ENCODE measurements around the gene FBXL13. TPM values are rescaled to one million over a fixed set of nuclear protein-coding genes. Genes with fewer than 3 reads are reported as not detected.
A peak's percentile ranks its signal among the peaks of the same experiment; 100 is the strongest.

The FBXL13 gene
- polyA plus RNA-seq, 1 of the 3 experiments (the other 2 are of a cell fraction) = 1.1 TPM

- no peak for TF ChIP-seq REST (IDR thresholded peaks at IDR 0.05; ENCODE audit: low read depth, low read length)
- TF ChIP-seq FOSL2 (IDR thresholded peaks at IDR 0.05; ENCODE audit: borderline replicate concordance, low read depth) = no peak
- no peak for TF ChIP-seq RFX5 (IDR thresholded peaks at IDR 0.05; ENCODE audit: low read length)
- no peak for TF ChIP-seq MXI1 (IDR thresholded peaks at IDR 0.05; ENCODE audit: low read depth, low read length)
- no peak for TF ChIP-seq USF2 (IDR thresholded peaks at IDR 0.05; ENCODE audit: borderline replicate concordance, low read depth, low read length)
- TF ChIP-seq ZBTB33 (IDR thresholded peaks at IDR 0.05; ENCODE audit: borderline replicate concordance, low read depth) = no peak
- TF ChIP-seq JUND (IDR thresholded peaks at IDR 0.05) = no peak
Measured at GRCh38 chr7:102864958-102865357, 209.6 kb downstream of the FBXL13 start (continued).

- Histone ChIP-seq H3K4me2 (no peak overlapping the region), H3K9ac (no peak overlapping the region), H3K36me3 (replicated peaks in 1 of 2; ENCODE audit: control insufficient read depth in 1 of 2, insufficient read depth in 2 of 2, low read length in 1 of 2) (no peaks in the 10 kb centered on the region), H2AFZ (ENCODE audit: low read depth) (no peak overlapping the region; the same call in 1 of the 2 replicates), H3K4me1 (ENCODE audit: control insufficient read depth in 1 of 2, insufficient read depth in 2 of 2, low read depth in 1 of 2, low read length in 1 of 2) (peaks cover 9 to 10% of the 10 kb centered on the region in 2 experiments; a peak in 3 of 4 replicates), H3K9me2 (no peaks in the 10 kb centered on the region), H4K20me1 (ENCODE audit: insufficient read depth) (no peaks in the 10 kb centered on the region), H3F3A (replicated peaks; ENCODE audit: insufficient read depth) (peaks cover 14% of the 10 kb centered on the region), H3K9me3 (no peaks in the 10 kb centered on the region), H3K27me3 (ENCODE audit: insufficient read depth) (no peaks in the 10 kb centered on the region), H3K27ac (ENCODE audit: low read depth in 2 of 2, low read length in 1 of 2) (peak overlapping the region; percentile 58 to 81), H3K4me3 (ENCODE audit: low read depth in 2 of 2, low read length in 1 of 2) (no peak overlapping the region), H3K79me2 (ENCODE audit: insufficient read depth) (no peaks in the 10 kb centered on the region)
- WGBS (ENCODE audit: low lambda C conversion rate) = 34% methylated on average over 3 of the region's 3 CpGs
- DNase-seq = peak; percentile 24
- CTCF ChIA-PET = interaction anchor here (0.7 to 1.1 kb wide), 2 partner anchors 14 to 202 kb away, joined by 3 to 4 read pairs; no protein-coding TSS in a partner anchor
- POLR2A ChIA-PET = no interaction called here
- TF ChIP-seq RXRA (IDR thresholded peaks at IDR 0.05; ENCODE audit: borderline replicate concordance, low read depth) (peak; percentile 66; the same call in 1 of the 2 replicates), PBX3 (IDR thresholded peaks at IDR 0.05) (peak; percentile 73), NFIC (IDR thresholded peaks at IDR 0.05; ENCODE audit: borderline replicate concordance) (peak; percentile 86), JUND (IDR thresholded peaks at IDR 0.05) (peak; percentile 89), RCOR1 (IDR thresholded peaks at IDR 0.05; ENCODE audit: low read length) (peak; percentile 67), GABPA (IDR thresholded peaks at IDR 0.05; ENCODE audit: low read depth) (no peak), EZH2phosphoT487 (IDR thresholded peaks at IDR 0.05; ENCODE audit: borderline replicate concordance, low read depth) (no peak), USF1 (IDR thresholded peaks at IDR 0.05; ENCODE audit: borderline replicate concordance, low read depth) (0 out of 2 replicates have a peak, but pooled peaks have one; percentile 8), ELF1 (IDR thresholded peaks at IDR 0.05) (no peak), MXI1 (IDR thresholded peaks at IDR 0.05; ENCODE audit: low read depth, low read length) (0 out of 2 replicates have a peak, but pooled peaks have one; percentile 15), NRF1 (IDR thresholded peaks at IDR 0.05; ENCODE audit: low read depth, low read length) (no peak), ZBTB33 (IDR thresholded peaks at IDR 0.05; ENCODE audit: borderline replicate concordance, low read depth) (peak; percentile 62; the same call in 1 of the 2 replicates), POLR2AphosphoS5 (IDR thresholded peaks at IDR 0.05; ENCODE audit: low read depth, low read length) (peak; percentile 89), SMC3 (IDR thresholded peaks at IDR 0.05; ENCODE audit: low read depth, low read length) (no peak), TEAD4 (IDR thresholded peaks at IDR 0.05; ENCODE audit: borderline replicate concordance, insufficient read depth) (peak; percentile 77; the same call in 1 of the 2 replicates)
Measured at GRCh38 chr7:102860351-102860811, 214.2 kb downstream of the FBXL13 start.
